A549 (cell line): Measurements from ENCODE around the gene ZNF830. TPM values are rescaled to one million over a fixed set of nuclear protein-coding genes. Genes with fewer than 3 reads are reported as not detected.
A peak's percentile ranks its signal among the peaks of the same experiment; 100 is the strongest.

Source experiments
- ATOH8 ChIP-seq: fragments of 250-450 bp; sonication (Bioruptor Pico); IDR thresholded peaks from 2 replicates; pipeline ENCODE4 v1.5.0; 2020; ENCODE audit warnings: low read depth, mild to moderate bottlenecking, moderate library complexity
- BHLHE40 ChIP-seq: IDR thresholded peaks from 2 replicates; pipeline ENCODE4 v1.6.1; 2012; ENCODE audit warnings: low read depth, low read length, inconsistent platforms
- CBX8 ChIP-seq: fragments of 200-600 bp; sonication (generic); IDR thresholded peaks from 2 replicates; pipeline ENCODE4 v1.6.1; 2016
- CEBPB ChIP-seq, 2 experiments: fragments of >200 bp in 1 of 2; sonication (Bioruptor Twin) in 1 of 2; formaldehyde crosslinking in 1 of 2; IDR thresholded peaks; 2 replicates each; pipeline ENCODE4 v1.6.1; 2012 to 2016
- CHD4 ChIP-seq: fragments of 200-600 bp; sonication (generic); IDR thresholded peaks from 2 replicates; pipeline ENCODE4 v1.6.1; 2016; ENCODE audit warnings: antibody characterized with exemption, mild to moderate bottlenecking, borderline replicate concordance
- EP300 ChIP-seq, 2 experiments: fragments of >200 bp; sonication (Bioruptor Twin); formaldehyde crosslinking; IDR thresholded peaks; 2 replicates in 1 of 2; 3 replicates in 1 of 2; pipeline ENCODE4 v1.6.1; 2016 to 2017
- FOSB ChIP-seq: fragments of 250-450 bp; sonication (Bioruptor Pico); IDR thresholded peaks from 2 replicates; pipeline ENCODE4 v1.5.0; 2020; ENCODE audit warnings: mild to moderate bottlenecking, moderate library complexity
- FOSL2 ChIP-seq, 2 experiments: fragments of 450-650 bp in 1 of 2; fragments of >200 bp in 1 of 2; sonication (Bioruptor Twin) in 1 of 2; formaldehyde crosslinking; IDR thresholded peaks; 2 replicates each; pipeline versions ENCODE4 v1.5.0 to v1.6.1; 2016 to 2020; ENCODE audit warnings: mild to moderate bottlenecking in 1 of 2, moderate library complexity in 1 of 2
- FOXS1 ChIP-seq: fragments of 250-450 bp; sonication (Bioruptor Pico); IDR thresholded peaks from 2 replicates; pipeline ENCODE4 v1.5.0; 2020; ENCODE audit warnings: mild to moderate bottlenecking, moderate library complexity
- GATA3 ChIP-seq: IDR thresholded peaks from 2 replicates; pipeline ENCODE4 v1.6.1; 2012; ENCODE audit warnings: borderline replicate concordance
- HDAC2 ChIP-seq: fragments of 200-600 bp; sonication (generic); IDR thresholded peaks from 2 replicates; pipeline ENCODE4 v1.6.1; 2016
- HEYL ChIP-seq: fragments of 250-450 bp; sonication (Bioruptor Pico); IDR thresholded peaks from 2 replicates; pipeline ENCODE4 v1.8.0; 2021; ENCODE audit warnings: mild to moderate bottlenecking, moderate library complexity
- HOXA7 ChIP-seq: fragments of 250-450 bp; sonication (Bioruptor Pico); IDR thresholded peaks from 2 replicates; pipeline ENCODE4 v1.5.0; 2020; ENCODE audit warnings: mild to moderate bottlenecking, moderate library complexity
- HOXB5 ChIP-seq: fragments of 250-450 bp; sonication (Bioruptor Pico); IDR thresholded peaks from 2 replicates; pipeline ENCODE4 v1.5.0; 2020; ENCODE audit warnings: mild to moderate bottlenecking, moderate library complexity
- KDM1A ChIP-seq: fragments of 200-600 bp; sonication (generic); IDR thresholded peaks from 2 replicates; pipeline ENCODE4 v1.6.1; 2016; ENCODE audit warnings: low read depth, mild to moderate bottlenecking
- KDM5A ChIP-seq: fragments of 200-600 bp; sonication (generic); IDR thresholded peaks from 2 replicates; pipeline ENCODE4 v1.6.1; 2016; ENCODE audit warnings: antibody characterized with exemption, mild to moderate bottlenecking
- MAZ ChIP-seq: fragments of 150-350 bp; IDR thresholded peaks from 2 replicates; pipeline ENCODE4 v1.6.1; 2014; ENCODE audit warnings: antibody characterized with exemption, low read depth, low read length, borderline replicate concordance
- NR3C1 ChIP-seq: fragments of >200 bp; sonication (Bioruptor Twin); formaldehyde crosslinking; IDR thresholded peaks from 3 replicates; pipeline ENCODE4 v1.6.1; 2017
- PHF8 ChIP-seq: fragments of 200-600 bp; sonication (generic); IDR thresholded peaks from 2 replicates; pipeline ENCODE4 v1.6.1; 2016; ENCODE audit warnings: low read depth, mild to moderate bottlenecking, antibody characterized with exemption, moderate library complexity, borderline replicate concordance
- POLR2AphosphoS2 ChIP-seq: conservative IDR thresholded peaks from 2 replicates; pipeline ENCODE4 v1.6.1; 2012; ENCODE audit warnings: low read length, improper control_type of control experiment, inconsistent platforms
- RAD21 ChIP-seq, 2 experiments: fragments of >200 bp in 1 of 2; sonication (Bioruptor Twin) in 1 of 2; formaldehyde crosslinking in 1 of 2; IDR thresholded peaks in 1 of 2; conservative IDR thresholded peaks in 1 of 2; 2 replicates in 1 of 2; 3 replicates in 1 of 2; pipeline ENCODE4 v1.6.1; 2012 to 2018; ENCODE audit warnings: inconsistent platforms in 1 of 2
- RFX5 ChIP-seq: fragments of 450-650 bp; IDR thresholded peaks from 2 replicates; pipeline ENCODE4 v1.7.1; 2014; ENCODE audit warnings: antibody characterized with exemption, mild to moderate bottlenecking, moderate library complexity
- RNF2 ChIP-seq: fragments of 200-600 bp; sonication (generic); IDR thresholded peaks from 2 replicates; pipeline ENCODE4 v1.6.1; 2016; ENCODE audit warnings: low read depth, mild to moderate bottlenecking, antibody characterized with exemption, moderate library complexity, borderline replicate concordance
- SMC3 ChIP-seq: fragments of >200 bp; sonication (Bioruptor Twin); formaldehyde crosslinking; IDR thresholded peaks from 3 replicates; pipeline ENCODE4 v1.6.1; 2018; ENCODE audit warnings: inconsistent platforms
- SREBF2 ChIP-seq: fragments of 450-650 bp; IDR thresholded peaks from 2 replicates; pipeline ENCODE4 v1.6.1; 2014; ENCODE audit warnings: mild to moderate bottlenecking, moderate library complexity
- ZNF302 ChIP-seq: fragments of 250-450 bp; sonication (Bioruptor Pico); IDR thresholded peaks from 2 replicates; pipeline ENCODE4 v1.9.0; 2021; ENCODE audit warnings: inconsistent platforms, mild to moderate bottlenecking, moderate library complexity
- polyA plus RNA-seq, 4 experiments: library from polyadenylated mRNA; depleted of rRNA in 3 of 4; stranded (reverse); fragments of >200 nt; fragmentation: RNase III in 1 of 4; extraction: RNeasy Plus Mini Kit Qiagen cat#74134 plus additional on column Dnase treatment in 1 of 4; gene quantifications; 2 replicates in 3 of 4; 3 replicates in 1 of 4; pipeline ENCODE4 v1.2.3, GENCODE V29; 2011 to 2017
- TF ChIP-seq, protein P1 (sequence below): IDR thresholded peaks from 2 replicates; pipeline ENCODE4 v1.6.1; 2012
- TF ChIP-seq, protein P2 (sequence below): fragments of 150-350 bp; IDR thresholded peaks from 2 replicates; pipeline ENCODE4 v1.6.1; 2014; ENCODE audit warnings: low read depth, mild to moderate bottlenecking, low read length
- TF ChIP-seq, protein P3 (sequence below): IDR thresholded peaks from 2 replicates; pipeline ENCODE4 v1.6.1; 2012
- TF ChIP-seq, protein P4 (sequence below): fragments of 450-650 bp; IDR thresholded peaks from 2 replicates; pipeline ENCODE4 v1.6.1; 2014; ENCODE audit warnings: antibody characterized with exemption

ZNF830 gene
- polyA plus RNA-seq, 2 of the 4 experiments (the other 2 are of a cell fraction), result 20.0 to 21.2 TPM

- TF ChIP-seq, protein P1, sequence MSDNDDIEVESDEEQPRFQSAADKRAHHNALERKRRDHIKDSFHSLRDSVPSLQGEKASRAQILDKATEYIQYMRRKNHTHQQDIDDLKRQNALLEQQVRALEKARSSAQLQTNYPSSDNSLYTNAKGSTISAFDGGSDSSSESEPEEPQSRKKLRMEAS, result peak; percentile 99
- TF ChIP-seq RNF2, result no peak
- TF ChIP-seq HEYL (CRISPR knock-in tag), result no peak
- TF ChIP-seq MAZ, result no peak
- TF ChIP-seq, protein P2, sequence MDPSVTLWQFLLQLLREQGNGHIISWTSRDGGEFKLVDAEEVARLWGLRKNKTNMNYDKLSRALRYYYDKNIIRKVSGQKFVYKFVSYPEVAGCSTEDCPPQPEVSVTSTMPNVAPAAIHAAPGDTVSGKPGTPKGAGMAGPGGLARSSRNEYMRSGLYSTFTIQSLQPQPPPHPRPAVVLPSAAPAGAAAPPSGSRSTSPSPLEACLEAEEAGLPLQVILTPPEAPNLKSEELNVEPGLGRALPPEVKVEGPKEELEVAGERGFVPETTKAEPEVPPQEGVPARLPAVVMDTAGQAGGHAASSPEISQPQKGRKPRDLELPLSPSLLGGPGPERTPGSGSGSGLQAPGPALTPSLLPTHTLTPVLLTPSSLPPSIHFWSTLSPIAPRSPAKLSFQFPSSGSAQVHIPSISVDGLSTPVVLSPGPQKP, result no peak
- TF ChIP-seq ATOH8 (CRISPR knock-in tag), result no peak
- TF ChIP-seq SMC3, result no peak
- no peak for TF ChIP-seq GATA3
- TF ChIP-seq RFX5, result no peak
- no peak for TF ChIP-seq CBX8
- no peak for TF ChIP-seq CHD4
- 0 out of 2 replicates have a peak, but pooled peaks have one; percentile 67 for TF ChIP-seq HOXA7
- TF ChIP-seq, protein P3, sequence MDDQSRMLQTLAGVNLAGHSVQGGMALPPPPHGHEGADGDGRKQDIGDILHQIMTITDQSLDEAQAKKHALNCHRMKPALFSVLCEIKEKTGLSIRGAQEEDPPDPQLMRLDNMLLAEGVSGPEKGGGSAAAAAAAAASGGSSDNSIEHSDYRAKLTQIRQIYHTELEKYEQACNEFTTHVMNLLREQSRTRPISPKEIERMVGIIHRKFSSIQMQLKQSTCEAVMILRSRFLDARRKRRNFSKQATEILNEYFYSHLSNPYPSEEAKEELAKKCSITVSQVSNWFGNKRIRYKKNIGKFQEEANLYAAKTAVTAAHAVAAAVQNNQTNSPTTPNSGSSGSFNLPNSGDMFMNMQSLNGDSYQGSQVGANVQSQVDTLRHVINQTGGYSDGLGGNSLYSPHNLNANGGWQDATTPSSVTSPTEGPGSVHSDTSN, result no peak
- no peak for TF ChIP-seq FOXS1 (CRISPR knock-in tag)
- TF ChIP-seq ZNF302 (CRISPR knock-in tag), result no peak
- no peak for TF ChIP-seq NR3C1
- no peak for TF ChIP-seq EP300 (IDR thresholded peaks at IDR 0.05)
- no peak for TF ChIP-seq SREBF2
- TF ChIP-seq BHLHE40, result no peak
- 0 out of 4 replicates have a peak, but pooled peaks of 1 of the 2 experiments have one; percentile 13 for TF ChIP-seq CEBPB (IDR thresholded peaks at IDR 0.05)
- no peak for TF ChIP-seq KDM1A
- no peak for TF ChIP-seq FOSL2 (IDR thresholded peaks at IDR 0.05)
- no peak for TF ChIP-seq FOSL2 (CRISPR knock-in tag; IDR thresholded peaks at IDR 0.05)
- TF ChIP-seq HOXB5 (CRISPR knock-in tag), result 0 out of 2 replicates have a peak, but pooled peaks have one; percentile 54
- no peak for TF ChIP-seq POLR2AphosphoS2
- TF ChIP-seq KDM5A, result no peak
- TF ChIP-seq PHF8, result no peak
- TF ChIP-seq, protein P4, sequence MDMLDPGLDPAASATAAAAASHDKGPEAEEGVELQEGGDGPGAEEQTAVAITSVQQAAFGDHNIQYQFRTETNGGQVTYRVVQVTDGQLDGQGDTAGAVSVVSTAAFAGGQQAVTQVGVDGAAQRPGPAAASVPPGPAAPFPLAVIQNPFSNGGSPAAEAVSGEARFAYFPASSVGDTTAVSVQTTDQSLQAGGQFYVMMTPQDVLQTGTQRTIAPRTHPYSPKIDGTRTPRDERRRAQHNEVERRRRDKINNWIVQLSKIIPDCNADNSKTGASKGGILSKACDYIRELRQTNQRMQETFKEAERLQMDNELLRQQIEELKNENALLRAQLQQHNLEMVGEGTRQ, result peak; percentile 91
- TF ChIP-seq FOSB (CRISPR knock-in tag), result peak; percentile 61; the same call in 1 of the 2 replicates
- no peak for TF ChIP-seq RAD21 (conservative IDR thresholded peaks at IDR 0.05 in 1 of 2, IDR thresholded peaks at IDR 0.05 in 1 of 2)
- TF ChIP-seq HDAC2, result no peak
Measured at GRCh38 chr17:34980353-34980680, 19.0 kb downstream of the ZNF830 start, which contains the start of gene LIG3 (continued).
